Neural progenitor cell (in vitro differentiated cells): ENCODE results near the gene EAPP. TPM values are rescaled to one million over a fixed set of nuclear protein-coding genes. Genes with fewer than 3 reads are reported as not detected.
"Not testable (repeated sequence)": the region's sequence is repeated elsewhere in the genome, so short reads cannot be mapped to it uniquely, and the experiment has no call there.

ENCODE experiments used
- DNase-seq: peaks from one replicate; pipeline ENCODE4 v3.0.0-alpha.2; 2016; ENCODE audit warnings: low spot score
- H2AFZ ChIP-seq: fragments of 200-600 bp; sonication (generic); replicated peaks from 2 replicates; pipeline ENCODE4 v1.6.1; 2016; ENCODE audit warnings: antibody characterized with exemption
- H3F3A ChIP-seq: fragments of 200-600 bp; sonication (generic); 2 replicates; pipeline ENCODE4 v1.6.1; 2016; ENCODE audit warnings: antibody characterized with exemption, low read depth
- H3K27ac ChIP-seq: fragments of 200-600 bp; sonication (generic); 2 replicates; pipeline ENCODE4 v1.5.1; 2016; ENCODE audit warnings: mild to moderate bottlenecking
- H3K27me3 ChIP-seq: fragments of 200-600 bp; sonication (generic); 2 replicates; pipeline ENCODE4 v1.6.1; 2016; ENCODE audit warnings: mild to moderate bottlenecking, moderate library complexity
- H3K36me3 ChIP-seq: fragments of 200-600 bp; sonication (generic); 2 replicates; pipeline ENCODE4 v1.5.1; 2016
- H3K4me1 ChIP-seq: fragments of 200-600 bp; sonication (generic); 2 replicates; pipeline ENCODE4 v1.6.1; 2016; ENCODE audit warnings: mixed run types
- H3K4me2 ChIP-seq: fragments of 200-600 bp; sonication (generic); 2 replicates; pipeline ENCODE4 v1.6.1; 2016
- H3K4me3 ChIP-seq: fragments of 200-600 bp; sonication (generic); 2 replicates; pipeline ENCODE4 v1.5.1; 2016
- H3K79me2 ChIP-seq: fragments of 200-600 bp; sonication (generic); 2 replicates; pipeline ENCODE4 v1.6.1; 2016; ENCODE audit warnings: low read depth
- H3K9ac ChIP-seq: fragments of 200-600 bp; sonication (generic); 2 replicates; pipeline ENCODE4 v1.6.1; 2016
- H3K9me3 ChIP-seq: fragments of 200-600 bp; sonication (generic); 2 replicates; pipeline ENCODE4 v1.5.1; 2016; ENCODE audit warnings: low read depth
- H4K20me1 ChIP-seq: fragments of 200-600 bp; sonication (generic); 2 replicates; pipeline ENCODE4 v1.6.1; 2016; ENCODE audit warnings: low read depth
- H3K27ac Mint-ChIP-seq: 3 replicates; pipeline ENCODE4 v1.8.0; 2021; ENCODE audit warnings: mixed read lengths
- H3K27me3 Mint-ChIP-seq: 2 replicates; pipeline ENCODE4 v1.8.0; 2022; ENCODE audit warnings: low read depth, mild to moderate bottlenecking, inconsistent platforms, moderate library complexity, mixed read lengths; ENCODE audit not compliant: insufficient read depth
- H3K36me3 Mint-ChIP-seq: 3 replicates; pipeline ENCODE4 v1.8.0; 2021; ENCODE audit warnings: mixed read lengths
- H3K4me1 Mint-ChIP-seq: 3 replicates; pipeline ENCODE4 v1.8.0; 2021; ENCODE audit warnings: mixed read lengths
- H3K4me3 Mint-ChIP-seq: 3 replicates; pipeline ENCODE4 v1.8.0; 2021; ENCODE audit warnings: mild to moderate bottlenecking, moderate library complexity, mixed read lengths
- H3K9me3 Mint-ChIP-seq: 3 replicates; pipeline ENCODE4 v1.8.0; 2020; ENCODE audit warnings: mixed read lengths
- EZH2 ChIP-seq: fragments of 200-600 bp; sonication (generic); IDR thresholded peaks from 2 replicates; pipeline ENCODE4 v1.6.1; 2017; ENCODE audit warnings: antibody characterized with exemption, mild to moderate bottlenecking, moderate library complexity
- EZH2phosphoT487 ChIP-seq: fragments of 200-600 bp; sonication (generic); IDR thresholded peaks from 2 replicates; pipeline ENCODE4 v1.6.1; 2017; ENCODE audit warnings: antibody characterized with exemption
- total RNA-seq: library from RNA; depleted of rRNA; stranded (reverse); fragments of >200 nt; gene quantifications from 2 replicates; pipeline ENCODE4 v1.2.3, GENCODE V29; 2015; ENCODE audit warnings: low replicate concordance
- TF ChIP-seq, protein P1 (sequence below): fragments of 200-600 bp; sonication (generic); IDR thresholded peaks from 2 replicates; pipeline ENCODE4 v1.5.1; 2017; ENCODE audit warnings: antibody characterized with exemption, mild to moderate bottlenecking

EAPP gene
- total RNA-seq, 1 donor from 2014 or later, result 79.6 TPM

DNA sequence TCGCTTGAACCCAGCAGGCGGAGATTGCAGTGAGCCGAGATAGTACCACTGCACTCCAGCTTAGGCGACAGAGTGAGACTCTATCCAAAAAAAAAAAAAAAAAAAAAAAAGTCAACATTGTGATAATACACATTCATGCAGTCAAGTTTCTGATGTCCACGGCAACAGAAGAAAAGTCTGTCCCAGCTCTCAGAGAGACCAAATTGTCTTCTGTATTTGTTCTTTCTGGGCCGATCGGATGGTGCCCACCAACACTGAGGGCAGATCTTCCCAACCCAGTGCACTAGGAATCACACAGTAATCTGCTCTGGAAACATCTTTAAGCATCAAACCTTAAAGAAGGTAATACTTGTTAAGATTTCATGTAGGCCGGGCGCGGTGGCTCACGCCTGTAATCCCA lies 31.6 kb downstream of the EAPP start:
- Histone ChIP-seq H3K9me3 (no peaks in the 10 kb centered on the region), H3K4me2 (no peak overlapping the region), H3F3A (no peaks in the 10 kb centered on the region), H3K4me1 (no peaks in the 10 kb centered on the region), H2AFZ (no peak overlapping the region), H3K27me3 (no peaks in the 10 kb centered on the region), H3K4me3 (no peak overlapping the region), H3K36me3 (no peaks in the 10 kb centered on the region), H3K79me2 (no peaks in the 10 kb centered on the region), H3K9ac (no peak overlapping the region), H3K27ac (no peak overlapping the region), H4K20me1 (no peaks in the 10 kb centered on the region)
- Mint-ChIP-seq H3K4me3 (no peak overlapping the region), H3K4me1 (peaks cover 4% of the 10 kb centered on the region), H3K27me3 (peaks cover 6% of the 10 kb centered on the region), H3K9me3 (no peaks in the 10 kb centered on the region), H3K27ac (no peak overlapping the region), H3K36me3 (no peaks in the 10 kb centered on the region)
- TF ChIP-seq EZH2phosphoT487 (no peak), EZH2 (no peak)
- TF ChIP-seq, protein P1, sequence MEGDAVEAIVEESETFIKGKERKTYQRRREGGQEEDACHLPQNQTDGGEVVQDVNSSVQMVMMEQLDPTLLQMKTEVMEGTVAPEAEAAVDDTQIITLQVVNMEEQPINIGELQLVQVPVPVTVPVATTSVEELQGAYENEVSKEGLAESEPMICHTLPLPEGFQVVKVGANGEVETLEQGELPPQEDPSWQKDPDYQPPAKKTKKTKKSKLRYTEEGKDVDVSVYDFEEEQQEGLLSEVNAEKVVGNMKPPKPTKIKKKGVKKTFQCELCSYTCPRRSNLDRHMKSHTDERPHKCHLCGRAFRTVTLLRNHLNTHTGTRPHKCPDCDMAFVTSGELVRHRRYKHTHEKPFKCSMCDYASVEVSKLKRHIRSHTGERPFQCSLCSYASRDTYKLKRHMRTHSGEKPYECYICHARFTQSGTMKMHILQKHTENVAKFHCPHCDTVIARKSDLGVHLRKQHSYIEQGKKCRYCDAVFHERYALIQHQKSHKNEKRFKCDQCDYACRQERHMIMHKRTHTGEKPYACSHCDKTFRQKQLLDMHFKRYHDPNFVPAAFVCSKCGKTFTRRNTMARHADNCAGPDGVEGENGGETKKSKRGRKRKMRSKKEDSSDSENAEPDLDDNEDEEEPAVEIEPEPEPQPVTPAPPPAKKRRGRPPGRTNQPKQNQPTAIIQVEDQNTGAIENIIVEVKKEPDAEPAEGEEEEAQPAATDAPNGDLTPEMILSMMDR, result no peak
- no peak for DNase-seq

DNA sequence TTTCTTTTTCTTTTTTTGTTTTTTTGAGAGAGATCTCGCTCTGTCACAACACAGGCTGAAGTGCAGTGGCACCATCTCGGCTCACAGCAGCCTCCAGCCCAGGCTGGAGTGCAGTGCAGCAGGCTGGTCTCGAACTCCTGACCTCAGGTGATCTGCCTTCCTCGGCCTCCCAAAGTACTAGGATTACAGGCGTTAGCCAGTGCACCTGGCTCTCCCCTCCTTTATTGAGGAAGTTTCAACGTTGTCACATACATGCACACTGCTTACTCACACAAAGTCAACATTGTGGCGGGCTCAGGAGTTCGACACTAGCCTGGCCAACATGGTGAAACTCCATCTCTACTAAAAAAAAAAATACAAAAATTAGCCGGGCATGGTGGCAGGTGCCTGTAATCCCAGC lies 32.0 kb downstream of the EAPP start:
- H3K27me3 ChIP-seq, result no peaks in the 10 kb centered on the region
- no peaks in the 10 kb centered on the region for H3K4me1 ChIP-seq
- H3K27ac Mint-ChIP-seq, result no peak overlapping the region
- H3K4me3 ChIP-seq, result no peak overlapping the region
- H3K36me3 Mint-ChIP-seq, result no peaks in the 10 kb centered on the region
- no peak overlapping the region for H3K4me2 ChIP-seq
- H3K36me3 ChIP-seq, result no peaks in the 10 kb centered on the region
- H4K20me1 ChIP-seq, result no peaks in the 10 kb centered on the region
- no peak for DNase-seq
- no peaks in the 10 kb centered on the region for H3K9me3 ChIP-seq
- no peaks in the 10 kb centered on the region for H3K79me2 ChIP-seq
- no peak overlapping the region for H3K4me3 Mint-ChIP-seq
- H3K27ac ChIP-seq, result no peak overlapping the region
- TF ChIP-seq EZH2 (no peak), EZH2phosphoT487 (no peak)
- TF ChIP-seq, protein P1, result no peak
- no peak overlapping the region for H2AFZ ChIP-seq
- H3K9ac ChIP-seq, result no peak overlapping the region
- H3F3A ChIP-seq, result no peaks in the 10 kb centered on the region
- peaks cover 6% of the 10 kb centered on the region for H3K27me3 Mint-ChIP-seq
- H3K4me1 Mint-ChIP-seq, result peaks cover 5% of the 10 kb centered on the region
- H3K9me3 Mint-ChIP-seq, result no peaks in the 10 kb centered on the region

DNA sequence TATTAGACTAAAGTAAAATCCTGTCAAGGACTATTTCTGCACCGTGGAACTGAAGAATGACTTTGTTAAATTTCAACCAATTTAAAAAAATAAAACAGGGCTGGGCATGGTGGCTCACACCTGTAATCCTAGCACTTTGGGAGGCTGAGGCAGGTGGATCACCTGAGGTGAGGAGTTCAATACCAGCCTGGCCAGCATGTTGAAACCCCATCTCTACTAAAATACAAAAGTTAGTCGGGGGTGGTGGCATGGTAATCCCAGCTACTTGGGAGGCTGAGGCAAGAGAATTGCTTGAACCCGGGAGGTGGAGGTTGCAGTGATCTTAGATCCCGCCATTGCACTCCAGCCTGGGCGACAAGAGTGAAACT lies 34.4 kb downstream of the EAPP start:
- not testable (repeated sequence) for H4K20me1 ChIP-seq, H3K79me2 ChIP-seq, H3K36me3 ChIP-seq, H3K9ac ChIP-seq, DNase-seq, H3K27ac ChIP-seq, H3F3A ChIP-seq, H3K27me3 ChIP-seq, H3K4me1 Mint-ChIP-seq, H3K36me3 Mint-ChIP-seq, H3K4me1 ChIP-seq, H3K9me3 ChIP-seq, H3K9me3 Mint-ChIP-seq, H3K4me2 ChIP-seq, H2AFZ ChIP-seq, H3K27me3 Mint-ChIP-seq, H3K4me3 ChIP-seq, H3K4me3 Mint-ChIP-seq, H3K27ac Mint-ChIP-seq

DNA sequence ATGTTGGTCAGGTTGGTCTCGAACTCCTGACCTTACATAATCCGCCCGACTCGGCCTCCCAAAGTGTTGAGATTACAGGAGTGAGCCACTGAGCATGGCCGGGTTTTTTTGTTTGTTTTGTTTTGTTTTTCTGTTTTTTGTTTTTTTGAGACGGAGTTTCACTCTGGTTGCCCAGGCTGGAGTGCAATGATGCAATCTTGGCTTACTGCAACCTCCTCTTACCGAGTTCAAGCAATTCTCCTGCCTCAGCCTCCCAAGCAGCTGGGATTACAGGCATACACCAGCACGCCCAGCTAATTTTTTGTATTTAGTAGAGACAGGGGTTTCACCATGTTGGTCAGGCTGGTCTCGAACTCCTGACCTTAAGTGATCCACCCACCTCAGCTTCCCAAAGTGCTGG lies 35.5 kb downstream of the EAPP start:
- H3K9me3 ChIP-seq, H3K27ac Mint-ChIP-seq, H3K9me3 Mint-ChIP-seq, H3K4me3 Mint-ChIP-seq, H3K4me2 ChIP-seq, H3K9ac ChIP-seq, H2AFZ ChIP-seq, H3K79me2 ChIP-seq, H3K27me3 Mint-ChIP-seq, H3K4me3 ChIP-seq, H4K20me1 ChIP-seq, H3K36me3 ChIP-seq, H3K27ac ChIP-seq, H3K36me3 Mint-ChIP-seq, H3K4me1 ChIP-seq, H3K4me1 Mint-ChIP-seq, H3K27me3 ChIP-seq, DNase-seq, H3F3A ChIP-seq: not testable (repeated sequence)
